Fibroblast of mammary gland (primary cell): ENCODE results near the gene KCNJ18.
"Not testable (repeated sequence)": the region's sequence is repeated elsewhere in the genome, so short reads cannot be mapped to it uniquely, and the experiment has no call there.

Experiments
- DNase-seq: peaks from one replicate; pipeline ENCODE4 v3.0.0-alpha.2; 2010; ENCODE audit warnings: low read depth
- H3K4me3 ChIP-seq: 2 replicates; pipeline ENCODE4 v1.5.1; 2011; ENCODE audit warnings: low read depth, mild to moderate bottlenecking, low read length, moderate library complexity; ENCODE audit not compliant: control insufficient read depth
- TF ChIP-seq, protein P1 (sequence below): conservative IDR thresholded peaks from 2 replicates; pipeline ENCODE4 v1.5.1; 2011; ENCODE audit warnings: low read depth, low read length, inconsistent platforms; ENCODE audit not compliant: control insufficient read depth, insufficient read depth

The KCNJ18 gene

DNA sequence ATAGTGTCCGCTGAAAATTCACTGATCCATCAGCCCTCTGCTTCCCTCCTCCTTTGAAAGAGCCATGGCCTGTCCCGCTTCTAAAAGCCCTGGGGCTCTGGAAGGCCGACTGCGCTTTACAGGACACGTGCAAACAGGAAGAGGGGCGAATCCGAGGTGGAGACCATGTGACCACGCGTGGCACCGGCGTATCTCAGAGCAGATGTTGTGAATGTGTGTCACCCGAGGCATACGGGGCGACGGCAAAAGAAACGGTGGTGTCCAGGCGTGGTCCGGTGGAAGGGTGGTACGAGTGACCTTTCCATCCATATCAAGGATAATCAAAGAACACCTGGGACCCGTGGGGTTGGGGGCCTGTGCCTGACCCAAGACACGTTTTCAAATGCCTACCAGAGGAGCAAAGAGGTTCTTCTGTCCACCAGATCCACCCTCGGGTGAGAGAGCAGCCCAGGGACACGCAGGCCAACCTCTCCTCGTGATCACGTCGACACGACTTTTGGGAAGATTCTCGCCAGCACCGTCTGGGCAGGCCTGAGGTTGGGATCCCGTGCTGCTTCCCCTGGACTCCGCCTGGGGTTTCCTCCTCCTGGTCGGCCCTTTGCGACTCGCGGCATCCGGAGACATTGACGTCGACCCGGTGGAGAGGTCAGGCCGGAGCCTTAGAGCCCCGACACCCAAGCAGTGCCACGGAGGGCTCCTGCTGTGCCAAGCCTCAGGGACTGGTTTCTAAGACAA, 7.1 kb upstream of the KCNJ18 start:
- DNase-seq, H3K4me3 ChIP-seq: not testable (repeated sequence)

DNA sequence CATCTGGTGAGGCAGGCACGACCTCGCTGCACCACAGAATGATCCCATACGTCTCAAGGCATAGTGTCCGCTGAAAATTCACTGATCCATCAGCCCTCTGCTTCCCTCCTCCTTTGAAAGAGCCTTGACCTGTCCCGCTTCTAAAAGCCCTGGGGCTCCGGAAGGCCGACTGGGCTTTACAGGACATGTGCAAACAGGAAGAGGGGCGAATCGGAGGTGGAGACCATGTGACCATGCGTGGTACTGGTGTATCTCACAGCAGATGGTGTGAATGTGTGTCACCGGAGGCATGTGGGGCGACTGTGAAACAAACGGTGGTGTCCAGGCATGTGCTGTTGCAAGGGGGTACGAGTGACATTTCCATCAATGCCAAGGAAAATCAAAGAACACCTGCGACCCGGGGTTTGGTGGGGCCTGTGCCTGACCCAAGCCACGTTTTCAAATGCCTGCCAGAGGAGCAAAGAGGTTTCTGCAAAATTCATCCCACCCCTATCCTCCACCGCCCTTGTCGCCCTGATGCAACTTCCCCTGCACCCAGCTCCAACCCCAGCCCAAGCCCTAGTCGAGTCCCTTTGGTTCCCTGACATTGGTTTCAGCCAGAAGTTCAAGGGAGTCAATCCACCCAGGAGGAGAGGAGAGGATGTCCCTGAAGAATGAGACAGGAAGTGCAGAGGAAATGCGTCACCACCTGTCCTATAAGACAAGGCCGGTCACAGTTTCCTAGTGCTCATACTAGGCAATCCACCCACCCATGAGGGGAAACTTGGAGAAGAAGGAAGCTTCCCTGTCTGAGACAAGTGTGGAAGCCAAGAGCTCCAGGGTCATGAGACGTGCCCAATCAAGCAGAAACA, 5.9 kb upstream of the KCNJ18 start:
- no peak for DNase-seq
- TF ChIP-seq, protein P1, sequence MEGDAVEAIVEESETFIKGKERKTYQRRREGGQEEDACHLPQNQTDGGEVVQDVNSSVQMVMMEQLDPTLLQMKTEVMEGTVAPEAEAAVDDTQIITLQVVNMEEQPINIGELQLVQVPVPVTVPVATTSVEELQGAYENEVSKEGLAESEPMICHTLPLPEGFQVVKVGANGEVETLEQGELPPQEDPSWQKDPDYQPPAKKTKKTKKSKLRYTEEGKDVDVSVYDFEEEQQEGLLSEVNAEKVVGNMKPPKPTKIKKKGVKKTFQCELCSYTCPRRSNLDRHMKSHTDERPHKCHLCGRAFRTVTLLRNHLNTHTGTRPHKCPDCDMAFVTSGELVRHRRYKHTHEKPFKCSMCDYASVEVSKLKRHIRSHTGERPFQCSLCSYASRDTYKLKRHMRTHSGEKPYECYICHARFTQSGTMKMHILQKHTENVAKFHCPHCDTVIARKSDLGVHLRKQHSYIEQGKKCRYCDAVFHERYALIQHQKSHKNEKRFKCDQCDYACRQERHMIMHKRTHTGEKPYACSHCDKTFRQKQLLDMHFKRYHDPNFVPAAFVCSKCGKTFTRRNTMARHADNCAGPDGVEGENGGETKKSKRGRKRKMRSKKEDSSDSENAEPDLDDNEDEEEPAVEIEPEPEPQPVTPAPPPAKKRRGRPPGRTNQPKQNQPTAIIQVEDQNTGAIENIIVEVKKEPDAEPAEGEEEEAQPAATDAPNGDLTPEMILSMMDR, result no peak

DNA sequence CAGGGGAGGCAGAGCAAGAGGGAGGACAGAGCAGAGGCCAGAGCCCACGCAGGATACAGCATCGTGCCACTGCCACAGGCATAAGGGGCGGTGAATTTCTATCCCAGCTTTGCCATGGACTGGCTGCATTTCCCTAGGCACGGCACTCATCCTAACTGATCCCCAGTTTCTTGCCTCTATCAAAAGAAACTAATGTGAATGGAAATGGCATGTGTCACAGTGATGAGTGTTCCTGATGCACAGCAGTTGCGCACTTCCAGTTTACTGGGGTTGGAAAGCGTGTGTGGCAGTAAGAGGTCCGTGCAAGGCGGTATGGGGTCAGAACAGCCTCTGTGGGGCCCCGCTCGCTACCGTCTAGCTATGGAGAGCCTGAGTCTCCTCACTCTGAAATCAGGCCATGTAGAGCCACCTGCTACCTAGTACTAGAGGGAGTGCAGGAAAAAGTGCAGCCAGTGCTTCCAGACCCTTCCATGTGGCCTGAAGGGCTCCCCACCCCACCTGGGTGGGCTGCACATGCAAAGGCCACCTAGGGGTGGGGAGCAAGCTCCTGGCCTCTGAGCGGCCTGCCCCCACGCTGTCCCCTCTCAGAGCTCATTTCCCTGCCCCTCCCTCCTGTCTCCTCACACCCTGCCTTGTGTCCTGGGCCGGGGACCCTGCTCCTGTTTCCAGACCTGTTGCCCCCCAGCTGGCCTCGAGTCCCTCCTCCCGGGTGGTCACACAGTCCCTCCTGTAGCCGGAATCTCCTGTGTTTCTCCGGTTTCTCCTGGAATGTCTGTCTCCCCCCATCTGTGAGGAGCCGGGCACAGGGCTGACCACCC, 5.0 kb upstream of the KCNJ18 start:
- TF ChIP-seq, protein P1, result no peak
- no peak for DNase-seq
- H3K4me3 ChIP-seq, result no peak overlapping the region

More for the DNA sequence above, 5.9 kb upstream of the KCNJ18 start:
- H3K4me3 ChIP-seq, result no peak overlapping the region

DNA sequence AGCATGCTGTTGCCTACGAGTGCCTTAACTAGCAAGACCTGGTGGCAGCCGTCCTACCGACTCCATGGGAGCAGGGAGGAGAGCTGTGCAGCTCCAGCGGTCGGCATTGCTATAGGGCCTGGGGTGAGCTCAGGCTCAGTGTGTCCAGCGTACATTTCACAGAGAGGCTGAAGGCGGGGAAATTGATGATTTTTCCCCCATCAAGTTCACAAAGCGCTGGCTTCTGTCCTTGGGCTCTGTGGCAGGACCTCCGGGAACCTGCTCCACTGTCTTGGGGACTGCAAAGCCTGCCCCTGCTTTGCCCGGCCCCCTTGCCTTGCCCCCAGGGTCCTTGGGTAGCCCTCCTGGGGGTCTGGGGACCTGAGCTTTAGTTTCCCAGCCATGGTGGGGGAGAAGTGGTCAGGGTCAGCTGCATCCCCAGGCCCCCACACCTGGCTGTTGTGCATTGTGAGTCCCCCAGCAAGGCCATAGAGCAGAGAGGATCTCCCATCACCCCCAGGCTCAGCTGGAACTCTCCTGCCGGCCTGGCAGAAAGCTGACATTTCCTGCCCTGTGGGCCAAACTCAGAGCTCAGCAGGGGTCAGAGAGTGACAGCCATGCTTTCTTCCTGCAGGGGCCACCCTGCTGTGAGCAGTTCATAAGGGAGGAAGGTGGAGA, 3.9 kb upstream of the KCNJ18 start:
- H3K4me3 ChIP-seq, result no peak overlapping the region
- DNase-seq, result no peak
- TF ChIP-seq, protein P1, result no peak

DNA sequence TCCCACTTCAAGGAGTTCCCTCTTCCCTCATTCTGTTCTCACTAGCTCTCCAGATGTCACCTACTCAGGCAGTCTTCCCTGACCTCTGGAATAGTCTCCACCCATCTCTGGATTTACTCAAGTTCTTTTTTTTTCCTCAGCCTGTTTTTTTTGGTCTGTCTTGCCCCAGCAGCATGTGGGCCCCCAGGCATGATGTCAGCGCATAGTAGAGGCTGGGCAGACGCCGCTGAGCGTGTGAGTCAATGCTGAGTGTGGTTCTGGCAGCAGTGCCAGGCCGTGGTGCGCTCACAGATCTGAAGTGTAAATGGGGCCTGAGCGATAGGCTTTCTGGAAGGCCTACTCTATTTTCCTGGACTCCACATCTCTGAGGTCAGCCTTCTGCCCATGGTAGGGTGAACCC, 2.7 kb upstream of the KCNJ18 start:
- TF ChIP-seq, protein P1, result no peak
- peak; percentile 95 for DNase-seq
- H3K4me3 ChIP-seq, result no peak overlapping the region

DNA sequence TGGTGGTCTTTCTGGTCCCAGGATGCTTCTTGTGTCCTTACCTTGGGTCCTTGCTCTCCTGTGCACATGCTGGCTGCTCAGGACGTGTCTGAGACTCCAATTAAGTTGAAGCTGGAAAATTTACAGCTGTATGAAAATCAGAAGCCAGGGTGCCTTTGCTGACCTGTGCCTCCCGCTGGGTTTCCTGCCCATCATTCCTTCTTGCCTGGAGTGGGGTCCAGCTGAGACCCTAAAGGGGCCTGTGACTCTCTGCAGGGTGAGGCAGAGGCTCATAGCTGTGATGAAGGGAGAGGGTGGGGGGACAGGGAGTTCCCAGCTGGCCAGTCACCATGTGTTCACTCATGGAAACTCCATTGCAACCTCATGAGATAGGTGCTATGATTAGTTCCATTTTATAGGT, 1.5 kb upstream of the KCNJ18 start:
- not testable (repeated sequence) for DNase-seq, H3K4me3 ChIP-seq

DNA sequence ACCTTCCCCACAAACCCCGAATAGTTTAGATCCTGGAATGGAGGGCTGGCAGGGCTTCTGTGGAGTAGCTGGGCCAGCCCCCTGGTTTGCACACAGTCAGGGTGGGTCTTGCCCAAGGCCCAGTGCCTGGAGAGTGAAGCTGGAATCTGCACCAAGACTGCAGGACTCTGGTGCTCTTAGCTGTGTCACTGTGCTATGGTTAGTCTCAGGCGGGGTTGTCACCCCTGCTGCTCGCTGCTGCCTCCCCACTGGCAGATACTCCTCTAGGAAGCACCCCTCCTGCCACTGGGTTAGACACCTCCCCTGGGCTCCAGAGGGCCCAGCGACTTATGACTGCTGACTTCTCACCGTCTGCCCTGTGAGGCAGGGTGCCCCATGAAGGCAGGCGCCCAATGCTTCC, 842 bp upstream of the KCNJ18 start:
- not testable (repeated sequence) for DNase-seq

DNA sequence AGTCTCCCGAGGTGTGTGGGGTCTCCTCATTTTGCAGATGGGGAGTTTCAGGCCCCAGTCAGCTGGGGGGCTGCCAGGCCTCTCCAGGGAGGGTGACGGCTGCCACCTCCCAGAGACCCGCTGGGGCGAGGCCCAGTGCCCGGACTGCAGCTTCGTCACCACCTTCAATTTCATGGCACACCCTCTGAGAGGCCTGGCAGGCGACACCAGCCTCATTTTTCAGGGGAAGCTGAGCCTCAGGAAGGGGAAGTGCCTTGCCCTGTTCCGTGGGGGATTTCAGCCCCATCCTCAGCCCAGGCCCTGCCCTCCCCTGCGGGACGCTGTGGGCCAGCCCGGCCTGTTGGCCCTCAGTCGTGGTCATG, 362 bp downstream of the KCNJ18 start:
- H3K4me3 ChIP-seq, DNase-seq: not testable (repeated sequence)

More for the DNA sequence above, 842 bp upstream of the KCNJ18 start:
- not testable (repeated sequence) for H3K4me3 ChIP-seq

DNA sequence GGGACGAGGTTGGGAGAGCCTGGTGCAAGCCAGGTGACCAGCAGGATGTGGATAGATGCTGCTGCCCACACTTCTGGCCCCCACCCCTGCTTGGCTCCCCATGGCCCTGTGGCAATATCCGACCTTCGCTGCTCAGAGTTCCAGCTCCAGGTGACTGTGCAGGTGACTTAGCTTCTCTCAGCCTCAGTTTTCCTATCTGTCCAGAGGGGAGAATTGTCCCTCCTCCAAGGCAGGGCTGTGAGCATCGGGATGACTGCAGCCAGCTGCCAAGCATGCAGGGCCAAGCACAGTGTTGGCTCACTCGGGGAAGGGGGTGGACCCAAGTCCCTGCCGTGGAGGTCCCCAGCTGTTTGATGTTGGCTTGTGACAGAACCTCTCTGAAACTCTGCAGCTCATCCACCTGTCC, 1.1 kb downstream of the KCNJ18 start:
- H3K4me3 ChIP-seq, DNase-seq: not testable (repeated sequence)

DNA sequence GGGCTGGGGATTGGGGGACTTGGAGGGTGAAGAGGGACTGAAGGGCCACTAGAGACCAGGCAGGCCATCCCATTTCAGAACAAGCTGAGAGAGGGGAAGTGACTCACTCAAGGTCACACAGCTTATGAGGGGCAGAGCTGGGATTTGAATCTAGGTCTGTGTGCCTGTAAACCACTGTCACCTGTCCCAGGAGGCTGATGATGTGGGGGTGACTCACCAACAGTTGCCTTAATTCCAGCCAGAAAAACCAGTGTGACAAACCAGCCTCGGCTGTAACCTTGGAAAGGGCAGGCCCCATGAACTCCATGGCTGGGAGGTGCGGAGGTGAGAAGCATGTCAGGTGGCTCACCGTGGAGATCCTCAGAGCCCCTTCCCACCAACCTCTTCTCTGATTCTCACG, 1.6 kb downstream of the KCNJ18 start:
- H3K4me3 ChIP-seq, DNase-seq: not testable (repeated sequence)

DNA sequence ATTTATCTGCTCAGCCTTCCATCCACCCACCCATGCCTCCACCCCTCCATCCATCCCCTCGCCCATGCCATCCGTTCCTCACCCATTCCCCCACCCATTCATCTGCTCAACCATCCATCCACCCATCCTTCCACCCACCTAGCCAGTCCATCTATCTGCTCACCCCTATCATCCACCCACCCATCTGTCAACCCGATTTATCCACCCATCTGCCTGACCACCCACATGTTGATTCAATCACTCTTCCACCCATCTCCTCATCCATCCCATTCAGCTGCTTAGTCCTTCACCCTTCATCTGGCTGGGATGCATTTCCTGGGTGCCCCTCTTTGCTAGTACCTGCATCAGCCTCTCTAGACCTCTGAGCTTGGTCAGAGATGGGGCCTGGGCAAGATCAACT, 3.9 kb downstream of the KCNJ18 start:
- not testable (repeated sequence) for H3K4me3 ChIP-seq

DNA sequence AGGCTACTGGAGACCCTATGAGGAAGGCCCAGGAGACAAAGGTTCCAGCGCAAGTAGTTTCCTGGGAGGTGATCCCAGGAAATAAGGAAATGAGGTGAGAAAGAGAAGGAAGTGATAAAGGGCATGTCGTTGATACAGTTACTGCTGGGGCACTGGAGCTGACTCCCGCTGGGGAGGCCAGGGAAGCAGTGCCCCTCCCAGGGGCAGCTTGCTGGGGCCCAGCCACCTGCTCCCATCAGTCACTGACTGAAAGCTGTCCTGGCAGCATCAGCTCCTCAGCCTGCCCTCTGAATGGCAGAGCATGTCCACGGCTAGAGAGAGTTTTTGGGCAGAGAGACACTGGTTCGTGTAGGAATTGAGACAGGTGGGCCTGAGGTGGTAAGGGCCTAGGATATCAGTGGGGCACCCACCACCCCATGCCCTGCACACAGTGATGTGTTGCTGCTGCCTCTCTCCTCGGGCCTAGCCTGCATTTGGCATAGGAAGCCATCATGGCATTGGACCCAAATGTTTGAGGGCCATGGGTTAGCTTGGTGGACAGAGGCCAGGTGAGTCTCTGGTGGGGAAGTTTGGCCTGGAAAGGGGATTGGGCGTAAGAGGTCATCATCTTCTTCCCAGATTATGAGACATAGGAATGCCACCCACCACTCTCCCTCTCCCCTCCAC, 4.7 kb downstream of the KCNJ18 start:
- not testable (repeated sequence) for DNase-seq, H3K4me3 ChIP-seq

More for the DNA sequence above, 3.9 kb downstream of the KCNJ18 start:
- DNase-seq, result not testable (repeated sequence)
